AG09309 (cell line): ENCODE results near the gene NOC2L.
"Not testable (repeated sequence)": the region's sequence is repeated elsewhere in the genome, so short reads cannot be mapped to it uniquely, and the experiment has no call there.

ENCODE experiments used
- DNase-seq: peaks from one replicate; pipeline ENCODE4 v3.0.0-alpha.2; 2010; ENCODE audit warnings: low read depth
- H3K4me3 ChIP-seq: 2 replicates; pipeline ENCODE4 v1.5.1; 2011; ENCODE audit warnings: mild to moderate bottlenecking, low read depth, low read length, moderate library complexity; ENCODE audit not compliant: control insufficient read depth
- TF ChIP-seq, protein P1 (sequence below): IDR thresholded peaks from 2 replicates; pipeline ENCODE4 v1.5.1; 2011; ENCODE audit warnings: mild to moderate bottlenecking, low read depth, low read length, inconsistent platforms; ENCODE audit not compliant: insufficient read depth, control insufficient read depth; ENCODE audit errors: missing control alignments

NOC2L gene

DNA sequence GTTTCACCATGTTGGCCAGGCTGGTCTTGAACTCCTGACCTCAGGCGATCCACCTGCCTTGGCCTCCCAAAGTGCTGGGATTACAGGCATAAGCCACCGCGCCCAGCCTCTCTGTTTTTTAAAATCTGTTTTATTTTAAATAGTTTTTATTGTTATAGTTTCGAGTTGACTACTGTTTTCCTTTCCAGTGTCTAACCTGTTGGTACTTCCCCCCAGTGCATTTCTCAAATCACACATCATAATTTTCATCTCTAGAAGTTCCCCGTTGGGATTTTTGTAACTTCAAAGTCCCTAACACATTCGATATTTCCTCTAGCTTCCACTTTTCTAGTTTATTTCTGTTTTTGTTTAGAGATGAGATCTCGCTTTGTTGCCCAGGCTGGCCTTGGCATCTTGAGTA, 33.3 kb upstream of the NOC2L start:
- TF ChIP-seq, protein P1, sequence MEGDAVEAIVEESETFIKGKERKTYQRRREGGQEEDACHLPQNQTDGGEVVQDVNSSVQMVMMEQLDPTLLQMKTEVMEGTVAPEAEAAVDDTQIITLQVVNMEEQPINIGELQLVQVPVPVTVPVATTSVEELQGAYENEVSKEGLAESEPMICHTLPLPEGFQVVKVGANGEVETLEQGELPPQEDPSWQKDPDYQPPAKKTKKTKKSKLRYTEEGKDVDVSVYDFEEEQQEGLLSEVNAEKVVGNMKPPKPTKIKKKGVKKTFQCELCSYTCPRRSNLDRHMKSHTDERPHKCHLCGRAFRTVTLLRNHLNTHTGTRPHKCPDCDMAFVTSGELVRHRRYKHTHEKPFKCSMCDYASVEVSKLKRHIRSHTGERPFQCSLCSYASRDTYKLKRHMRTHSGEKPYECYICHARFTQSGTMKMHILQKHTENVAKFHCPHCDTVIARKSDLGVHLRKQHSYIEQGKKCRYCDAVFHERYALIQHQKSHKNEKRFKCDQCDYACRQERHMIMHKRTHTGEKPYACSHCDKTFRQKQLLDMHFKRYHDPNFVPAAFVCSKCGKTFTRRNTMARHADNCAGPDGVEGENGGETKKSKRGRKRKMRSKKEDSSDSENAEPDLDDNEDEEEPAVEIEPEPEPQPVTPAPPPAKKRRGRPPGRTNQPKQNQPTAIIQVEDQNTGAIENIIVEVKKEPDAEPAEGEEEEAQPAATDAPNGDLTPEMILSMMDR: no peak
- no peak overlapping the region for H3K4me3 ChIP-seq
- no peak for DNase-seq

DNA sequence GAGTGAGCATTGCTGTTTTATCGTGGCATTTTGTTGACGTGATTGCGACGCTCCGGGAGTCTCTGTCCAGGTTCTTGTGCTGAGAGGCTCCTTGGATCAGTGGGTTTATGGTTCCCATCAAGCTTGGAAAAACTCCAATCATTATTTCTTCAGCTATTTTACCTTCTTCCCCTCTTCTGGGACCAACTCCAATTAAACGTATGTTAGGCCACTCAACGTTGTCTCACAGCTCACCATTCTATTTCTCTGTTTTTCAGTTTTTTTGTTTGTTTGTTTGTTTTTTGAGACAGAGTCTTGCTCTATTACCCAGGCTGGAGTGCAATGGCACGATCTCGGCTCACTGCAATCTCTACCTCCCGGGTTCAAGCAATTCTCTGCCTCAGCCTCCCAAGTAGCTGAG, 32.8 kb upstream of the NOC2L start:
- H3K4me3 ChIP-seq: no peak overlapping the region

DNA sequence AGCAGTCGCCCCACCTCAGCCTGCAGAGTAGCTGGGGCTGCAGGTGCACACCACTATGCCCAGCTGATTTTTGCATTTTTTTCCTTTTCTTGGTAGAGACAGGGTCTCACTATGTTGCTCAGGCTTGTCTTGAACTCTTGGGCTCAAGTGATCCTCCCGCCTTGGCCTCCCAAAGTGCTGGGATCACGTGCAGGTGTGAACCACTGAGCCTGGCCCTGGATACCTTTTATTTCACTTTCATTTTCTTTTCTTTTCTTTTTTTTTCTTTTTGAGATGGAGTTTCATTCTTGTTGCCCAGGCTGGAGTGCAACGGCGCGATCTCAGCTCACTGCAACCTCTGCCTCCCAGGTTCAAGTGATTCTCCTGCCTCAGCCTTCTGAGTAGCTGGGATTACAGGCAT, 32.2 kb upstream of the NOC2L start:
- DNase-seq, H3K4me3 ChIP-seq: not testable (repeated sequence)

More for the DNA sequence above, 32.8 kb upstream of the NOC2L start:
- DNase-seq: no peak
- TF ChIP-seq, protein P1: no peak

DNA sequence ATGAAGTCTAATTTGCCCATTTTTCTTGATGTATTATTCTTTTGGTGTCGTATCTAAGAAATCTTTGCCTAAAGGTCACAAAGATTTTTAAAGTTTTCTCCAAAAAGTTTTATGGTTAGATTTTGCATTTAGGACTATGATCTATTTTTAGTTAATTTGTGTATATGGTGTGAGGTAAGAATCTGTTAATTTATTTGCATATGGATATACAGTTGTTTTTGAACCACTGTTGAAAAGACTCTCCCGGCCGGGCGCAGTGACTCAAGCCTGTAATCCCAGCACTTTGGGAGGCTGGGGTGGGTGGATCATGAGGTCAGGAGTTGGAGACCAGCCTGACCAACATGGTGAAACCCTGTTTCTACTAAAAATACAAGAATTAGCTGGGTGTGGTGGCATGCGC, 29.0 kb upstream of the NOC2L start:
- H3K4me3 ChIP-seq: not testable (repeated sequence)

DNA sequence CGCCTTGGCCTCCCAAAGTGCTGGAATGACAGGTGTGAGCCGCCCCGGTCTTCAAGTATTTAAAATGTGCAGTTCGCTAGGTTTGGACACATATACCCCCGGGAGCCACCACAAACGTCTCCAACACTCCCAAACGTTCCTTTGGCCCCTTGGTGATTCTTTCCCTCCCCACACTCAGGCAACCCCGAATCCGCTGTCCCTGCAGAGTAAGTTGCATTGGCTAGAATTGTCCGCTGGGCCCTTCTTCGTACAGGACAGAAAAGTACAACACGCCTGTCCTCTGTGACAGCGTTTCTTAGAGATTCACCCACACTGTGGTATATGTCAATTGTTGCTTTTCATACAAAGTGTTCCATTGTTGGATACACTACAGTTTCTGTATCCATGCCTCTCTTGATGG, 26.1 kb upstream of the NOC2L start:
- no peak for DNase-seq
- no peak overlapping the region for H3K4me3 ChIP-seq
- TF ChIP-seq, protein P1: no peak

More for the DNA sequence above, 29.0 kb upstream of the NOC2L start:
- DNase-seq: not testable (repeated sequence)

DNA sequence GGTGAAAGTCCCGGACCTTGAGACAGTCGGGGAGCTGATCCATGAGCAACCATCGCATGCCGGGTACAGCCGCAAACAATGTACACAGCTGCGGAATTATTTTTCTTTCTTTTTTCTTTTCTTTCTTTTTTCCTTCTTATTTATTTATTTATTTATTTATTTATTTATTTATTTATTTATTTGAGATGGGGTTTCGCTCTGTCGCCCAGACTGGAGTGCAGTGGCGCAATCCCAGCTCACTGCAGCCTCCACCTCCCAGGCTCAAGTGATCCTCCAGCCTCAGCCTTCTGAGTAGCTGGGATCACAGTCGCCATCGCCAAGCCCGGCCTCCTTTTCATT, 25.4 kb upstream of the NOC2L start:
- DNase-seq: no peak
- TF ChIP-seq, protein P1: no peak
- H3K4me3 ChIP-seq: peak overlapping the region; percentile 19; the same call in 1 of the 2 replicates

DNA sequence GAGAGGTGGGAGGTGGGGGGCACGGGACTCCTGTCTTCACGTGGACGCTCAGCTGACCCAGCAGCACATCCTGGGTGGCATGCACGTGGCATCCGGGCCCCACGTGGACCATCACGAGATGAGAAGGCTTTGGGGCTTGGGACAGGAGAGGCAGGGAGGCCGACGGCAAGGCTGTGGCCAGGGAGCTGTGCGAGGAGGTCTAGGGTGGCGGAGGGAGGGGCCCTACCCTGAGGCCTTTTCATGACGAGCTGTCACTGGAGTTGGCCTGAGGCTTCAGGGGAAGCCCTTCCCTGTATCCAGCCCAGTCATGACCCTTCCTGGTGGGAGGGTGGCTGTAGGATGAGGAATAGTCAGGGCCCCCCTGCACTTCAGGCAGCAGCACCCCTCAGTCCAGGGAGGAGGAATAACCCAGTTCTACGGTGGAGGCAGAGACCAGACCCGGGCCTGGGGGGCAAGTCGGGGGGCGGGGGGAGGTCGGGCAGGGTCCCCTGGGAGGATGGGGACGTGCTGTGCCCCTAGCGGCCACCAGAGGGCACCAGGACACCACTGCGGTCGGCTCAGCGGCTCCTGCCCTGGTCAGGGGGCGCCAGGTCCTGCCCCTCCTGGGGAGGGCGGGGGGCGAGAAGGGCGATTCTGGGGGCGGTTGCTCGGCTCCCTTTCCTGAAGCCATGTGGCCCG, 24.9 kb upstream of the NOC2L start:
- TF ChIP-seq, protein P1: peak; percentile 83
- no peak for DNase-seq
- peak overlapping the region; percentile 19; the same call in 1 of the 2 replicates for H3K4me3 ChIP-seq
